Neural cell (in vitro differentiated cells): ENCODE data around the gene SCUBE1. TPM values are rescaled to one million over a fixed set of nuclear protein-coding genes. Genes with fewer than 3 reads are reported as not detected.

Experiments used
- H2AFZ ChIP-seq: fragments of 200-600, 300-800 bp; sonication (generic), shearing (Covaris generic); 2 replicates; pipeline ENCODE4 v1.6.0; 2014; ENCODE audit warnings: low read depth, mild to moderate bottlenecking, antibody characterized with exemption, low read length, moderate library complexity
- H3F3A ChIP-seq: fragments of 200-600 bp; shearing (Covaris generic); 2 replicates; pipeline ENCODE4 v1.6.1; 2016; ENCODE audit warnings: mild to moderate bottlenecking, moderate library complexity, mixed read lengths, antibody characterized with exemption, low read length; ENCODE audit not compliant: insufficient read depth, poor library complexity, severe bottlenecking
- H3K27ac ChIP-seq: fragments of 200-600, 300-800 bp; sonication (generic), shearing (Covaris generic); 2 replicates; pipeline ENCODE4 v1.5.1; 2014; ENCODE audit warnings: mild to moderate bottlenecking, low read length, moderate library complexity
- H3K27me3 ChIP-seq: fragments of 300-800, 200-600 bp; sonication (generic), shearing (Covaris generic); 2 replicates; pipeline ENCODE4 v1.6.0; 2014; ENCODE audit warnings: mild to moderate bottlenecking, low read depth, low read length, moderate library complexity; ENCODE audit not compliant: insufficient read depth
- H3K36me3 ChIP-seq: fragments of 300-800, 200-600 bp; sonication (generic), shearing (Covaris generic); 2 replicates; pipeline ENCODE4 v1.5.1; 2014; ENCODE audit warnings: mild to moderate bottlenecking, antibody characterized with exemption, low read length, moderate library complexity; ENCODE audit not compliant: insufficient read depth
- H3K4me2 ChIP-seq: fragments of 300-800, 200-600 bp; sonication (generic), shearing (Covaris generic); 2 replicates; pipeline ENCODE4 v1.6.0; 2014; ENCODE audit warnings: mild to moderate bottlenecking, low read length
- H3K4me3 ChIP-seq: fragments of 300-800, 200-600 bp; sonication (generic), shearing (Covaris generic); 2 replicates; pipeline ENCODE4 v1.5.1; 2014; ENCODE audit warnings: mild to moderate bottlenecking, low read length, moderate library complexity
- H3K79me2 ChIP-seq: fragments of 200-600 bp; shearing (Covaris generic); replicated peaks from 2 replicates; pipeline ENCODE4 v1.6.0; 2014; ENCODE audit warnings: mild to moderate bottlenecking, low read length, moderate library complexity; ENCODE audit not compliant: insufficient read depth
- H3K9ac ChIP-seq: fragments of 300-800, 200-600 bp; sonication (generic), shearing (Covaris generic); 2 replicates; pipeline ENCODE4 v1.6.1; 2016; ENCODE audit warnings: mild to moderate bottlenecking, low read length, mixed read lengths
- H3K9me2 ChIP-seq: fragments of 200-600 bp; shearing (Covaris generic); 2 replicates; pipeline ENCODE4 v1.6.1; 2016; ENCODE audit warnings: mild to moderate bottlenecking, low read length, mixed read lengths; ENCODE audit not compliant: insufficient read depth
- H3K9me3 ChIP-seq: fragments of 200-600, 300-800 bp; sonication (generic), shearing (Covaris generic); 2 replicates; pipeline ENCODE4 v1.6.1; 2016; ENCODE audit warnings: mild to moderate bottlenecking, mixed run types, low read length, moderate library complexity, mixed read lengths
- H4K20me1 ChIP-seq: fragments of 200-600 bp; shearing (Covaris generic); 2 replicates; pipeline ENCODE4 v1.6.1; 2016; ENCODE audit warnings: mild to moderate bottlenecking, mixed run types; ENCODE audit not compliant: insufficient read depth
- EP300 ChIP-seq: fragments of 450-650 bp; conservative IDR thresholded peaks from 2 replicates; pipeline ENCODE4 v1.6.1; 2014; ENCODE audit warnings: antibody characterized with exemption, mild to moderate bottlenecking, moderate library complexity; ENCODE audit not compliant: poor library complexity, severe bottlenecking
- EZH2 ChIP-seq: fragments of 200-600, 300-800 bp; shearing (Covaris generic), sonication (generic); IDR thresholded peaks from 2 replicates; pipeline ENCODE4 v1.6.1; 2014; ENCODE audit warnings: antibody characterized with exemption, low read length, borderline replicate concordance, mild to moderate bottlenecking; ENCODE audit not compliant: insufficient read depth, poor library complexity, severe bottlenecking
- MXI1 ChIP-seq: fragments of 450-650 bp; conservative IDR thresholded peaks from 2 replicates; pipeline ENCODE4 v1.6.1; 2014; ENCODE audit warnings: antibody characterized with exemption, mild to moderate bottlenecking; ENCODE audit not compliant: poor library complexity, severe bottlenecking
- POLR2AphosphoS5 ChIP-seq: IDR thresholded peaks from 2 replicates; pipeline ENCODE4 v1.6.1; 2012
- RAD21 ChIP-seq: fragments of 450-650 bp; conservative IDR thresholded peaks from 2 replicates; pipeline ENCODE4 v1.6.1; 2014; ENCODE audit warnings: antibody characterized with exemption, mild to moderate bottlenecking, moderate library complexity
- SMC3 ChIP-seq: fragments of 450-650 bp; conservative IDR thresholded peaks from 2 replicates; pipeline ENCODE4 v1.6.1; 2014; ENCODE audit warnings: antibody characterized with exemption, mild to moderate bottlenecking, moderate library complexity; ENCODE audit not compliant: poor library complexity
- TAF1 ChIP-seq: IDR thresholded peaks from 2 replicates; pipeline ENCODE4 v1.6.1; 2012; ENCODE audit warnings: low read depth
- polyA plus RNA-seq: library from polyadenylated mRNA; depleted of rRNA; stranded (reverse); fragments of >200 nt; gene quantifications from 2 replicates; pipeline ENCODE4 v1.2.3, GENCODE V29; 2014
- TF ChIP-seq, protein P1 (sequence below): IDR thresholded peaks from 2 replicates; pipeline ENCODE4 v1.6.1; 2012; ENCODE audit warnings: borderline replicate concordance
- TF ChIP-seq, protein P2 (sequence below): fragments of 450-650 bp; IDR thresholded peaks from 2 replicates; pipeline ENCODE4 v1.5.1; 2014; ENCODE audit warnings: antibody characterized with exemption, mild to moderate bottlenecking, moderate library complexity; ENCODE audit not compliant: poor library complexity, severe bottlenecking

The SCUBE1 gene
- polyA plus RNA-seq, 1 donor from 2014 or later: 8.4 TPM

DNA sequence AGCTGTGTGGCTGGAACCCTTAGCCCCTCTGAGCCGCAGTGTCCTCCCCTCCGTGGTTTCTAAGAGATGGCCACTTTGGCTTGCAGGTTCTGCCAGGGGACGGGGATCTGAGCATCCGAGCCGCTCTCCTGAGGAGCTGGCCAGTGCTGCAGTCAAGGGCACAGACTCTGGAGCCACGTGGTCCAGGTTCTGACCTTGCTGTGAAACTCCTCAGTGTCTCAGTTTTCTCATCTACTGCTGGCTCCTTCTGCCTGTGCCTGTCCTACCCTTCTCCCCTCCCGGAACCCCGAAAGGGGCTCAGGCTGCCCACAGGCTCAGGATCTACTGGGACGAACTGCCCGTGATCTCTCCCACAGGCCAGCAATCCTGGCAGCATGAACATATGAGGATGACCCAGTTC, 90.9 kb downstream of the SCUBE1 start:
- H3K9me3 ChIP-seq: no peaks in the 10 kb centered on the region
- H3F3A ChIP-seq: no peaks in the 10 kb centered on the region
- TF ChIP-seq EZH2: no peak
- no peak for TF ChIP-seq POLR2AphosphoS5
- TF ChIP-seq, protein P1, sequence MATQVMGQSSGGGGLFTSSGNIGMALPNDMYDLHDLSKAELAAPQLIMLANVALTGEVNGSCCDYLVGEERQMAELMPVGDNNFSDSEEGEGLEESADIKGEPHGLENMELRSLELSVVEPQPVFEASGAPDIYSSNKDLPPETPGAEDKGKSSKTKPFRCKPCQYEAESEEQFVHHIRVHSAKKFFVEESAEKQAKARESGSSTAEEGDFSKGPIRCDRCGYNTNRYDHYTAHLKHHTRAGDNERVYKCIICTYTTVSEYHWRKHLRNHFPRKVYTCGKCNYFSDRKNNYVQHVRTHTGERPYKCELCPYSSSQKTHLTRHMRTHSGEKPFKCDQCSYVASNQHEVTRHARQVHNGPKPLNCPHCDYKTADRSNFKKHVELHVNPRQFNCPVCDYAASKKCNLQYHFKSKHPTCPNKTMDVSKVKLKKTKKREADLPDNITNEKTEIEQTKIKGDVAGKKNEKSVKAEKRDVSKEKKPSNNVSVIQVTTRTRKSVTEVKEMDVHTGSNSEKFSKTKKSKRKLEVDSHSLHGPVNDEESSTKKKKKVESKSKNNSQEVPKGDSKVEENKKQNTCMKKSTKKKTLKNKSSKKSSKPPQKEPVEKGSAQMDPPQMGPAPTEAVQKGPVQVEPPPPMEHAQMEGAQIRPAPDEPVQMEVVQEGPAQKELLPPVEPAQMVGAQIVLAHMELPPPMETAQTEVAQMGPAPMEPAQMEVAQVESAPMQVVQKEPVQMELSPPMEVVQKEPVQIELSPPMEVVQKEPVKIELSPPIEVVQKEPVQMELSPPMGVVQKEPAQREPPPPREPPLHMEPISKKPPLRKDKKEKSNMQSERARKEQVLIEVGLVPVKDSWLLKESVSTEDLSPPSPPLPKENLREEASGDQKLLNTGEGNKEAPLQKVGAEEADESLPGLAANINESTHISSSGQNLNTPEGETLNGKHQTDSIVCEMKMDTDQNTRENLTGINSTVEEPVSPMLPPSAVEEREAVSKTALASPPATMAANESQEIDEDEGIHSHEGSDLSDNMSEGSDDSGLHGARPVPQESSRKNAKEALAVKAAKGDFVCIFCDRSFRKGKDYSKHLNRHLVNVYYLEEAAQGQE: no peak
- TF ChIP-seq, protein P2, sequence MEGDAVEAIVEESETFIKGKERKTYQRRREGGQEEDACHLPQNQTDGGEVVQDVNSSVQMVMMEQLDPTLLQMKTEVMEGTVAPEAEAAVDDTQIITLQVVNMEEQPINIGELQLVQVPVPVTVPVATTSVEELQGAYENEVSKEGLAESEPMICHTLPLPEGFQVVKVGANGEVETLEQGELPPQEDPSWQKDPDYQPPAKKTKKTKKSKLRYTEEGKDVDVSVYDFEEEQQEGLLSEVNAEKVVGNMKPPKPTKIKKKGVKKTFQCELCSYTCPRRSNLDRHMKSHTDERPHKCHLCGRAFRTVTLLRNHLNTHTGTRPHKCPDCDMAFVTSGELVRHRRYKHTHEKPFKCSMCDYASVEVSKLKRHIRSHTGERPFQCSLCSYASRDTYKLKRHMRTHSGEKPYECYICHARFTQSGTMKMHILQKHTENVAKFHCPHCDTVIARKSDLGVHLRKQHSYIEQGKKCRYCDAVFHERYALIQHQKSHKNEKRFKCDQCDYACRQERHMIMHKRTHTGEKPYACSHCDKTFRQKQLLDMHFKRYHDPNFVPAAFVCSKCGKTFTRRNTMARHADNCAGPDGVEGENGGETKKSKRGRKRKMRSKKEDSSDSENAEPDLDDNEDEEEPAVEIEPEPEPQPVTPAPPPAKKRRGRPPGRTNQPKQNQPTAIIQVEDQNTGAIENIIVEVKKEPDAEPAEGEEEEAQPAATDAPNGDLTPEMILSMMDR: no peak
- no peak for TF ChIP-seq SMC3
- TF ChIP-seq RAD21: no peak
- no peak overlapping the region for H3K9ac ChIP-seq
- H3K4me3 ChIP-seq: no peak overlapping the region
- no peaks in the 10 kb centered on the region for H4K20me1 ChIP-seq
- H3K9me2 ChIP-seq: no peaks in the 10 kb centered on the region
- H3K79me2 ChIP-seq: no peaks in the 10 kb centered on the region
- no peaks in the 10 kb centered on the region for H3K36me3 ChIP-seq
- no peak overlapping the region for H2AFZ ChIP-seq
- no peaks in the 10 kb centered on the region for H3K27me3 ChIP-seq
- H3K4me2 ChIP-seq: no peak overlapping the region
- H3K27ac ChIP-seq: no peak overlapping the region

GRCh38 chr22:43249789-43250471, 93.2 kb downstream of the SCUBE1 start:
- Histone ChIP-seq H3K4me2 (no peak overlapping the region), H2AFZ (no peak overlapping the region), H3K79me2 (no peaks in the 10 kb centered on the region), H4K20me1 (no peaks in the 10 kb centered on the region), H3K9me2 (no peaks in the 10 kb centered on the region), H3K9me3 (no peaks in the 10 kb centered on the region), H3K9ac (no peak overlapping the region), H3F3A (no peaks in the 10 kb centered on the region), H3K27me3 (no peaks in the 10 kb centered on the region), H3K27ac (no peak overlapping the region), H3K36me3 (no peaks in the 10 kb centered on the region), H3K4me3 (no peak overlapping the region)
- TF ChIP-seq SMC3 (no peak), TAF1 (no peak), POLR2AphosphoS5 (no peak), MXI1 (no peak), EP300 (no peak), EZH2 (no peak), RAD21 (no peak)
- TF ChIP-seq, protein P1: no peak
- TF ChIP-seq, protein P2: no peak
